ENCODE data around the gene NOTCH1.

NOTCH1 gene

DNA sequence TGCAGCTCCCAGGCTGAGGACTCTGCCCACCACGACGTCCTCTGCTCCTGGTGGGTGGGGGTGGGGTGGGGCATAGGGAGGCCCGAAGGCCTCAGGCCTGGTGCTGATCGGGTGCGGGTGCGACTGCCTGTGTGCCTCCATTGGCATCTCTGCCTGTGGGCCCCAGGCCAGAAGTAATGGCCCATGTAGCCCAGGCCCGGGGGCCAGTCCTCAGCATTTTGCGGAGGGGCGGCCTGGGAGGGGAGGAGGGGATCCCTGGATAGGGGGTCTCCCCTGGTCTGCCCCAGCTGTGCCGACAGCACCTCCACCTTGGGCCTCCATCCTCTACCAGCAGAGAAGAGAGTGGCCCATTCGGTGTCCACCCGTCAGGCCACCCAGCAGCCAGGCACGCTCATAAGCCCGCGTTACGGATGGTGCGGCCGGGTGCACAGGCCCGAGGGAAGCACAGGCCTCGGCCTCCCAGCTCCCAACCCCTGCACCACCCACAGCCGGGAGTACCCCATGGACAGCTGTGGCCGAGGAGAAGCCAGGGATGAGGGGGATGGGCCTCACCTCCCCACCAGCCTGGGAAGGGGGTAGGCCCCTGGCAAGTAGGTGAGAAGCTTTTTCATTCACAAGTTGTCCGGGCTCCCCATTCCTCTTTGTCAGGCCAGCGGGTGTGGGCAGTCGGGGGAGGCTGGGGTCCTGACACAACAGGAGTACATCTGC, 1.8 kb upstream of the NOTCH1 start:
- TF ChIP-seq CTCF (IDR thresholded peaks at IDR 0.05) = no peak

DNA sequence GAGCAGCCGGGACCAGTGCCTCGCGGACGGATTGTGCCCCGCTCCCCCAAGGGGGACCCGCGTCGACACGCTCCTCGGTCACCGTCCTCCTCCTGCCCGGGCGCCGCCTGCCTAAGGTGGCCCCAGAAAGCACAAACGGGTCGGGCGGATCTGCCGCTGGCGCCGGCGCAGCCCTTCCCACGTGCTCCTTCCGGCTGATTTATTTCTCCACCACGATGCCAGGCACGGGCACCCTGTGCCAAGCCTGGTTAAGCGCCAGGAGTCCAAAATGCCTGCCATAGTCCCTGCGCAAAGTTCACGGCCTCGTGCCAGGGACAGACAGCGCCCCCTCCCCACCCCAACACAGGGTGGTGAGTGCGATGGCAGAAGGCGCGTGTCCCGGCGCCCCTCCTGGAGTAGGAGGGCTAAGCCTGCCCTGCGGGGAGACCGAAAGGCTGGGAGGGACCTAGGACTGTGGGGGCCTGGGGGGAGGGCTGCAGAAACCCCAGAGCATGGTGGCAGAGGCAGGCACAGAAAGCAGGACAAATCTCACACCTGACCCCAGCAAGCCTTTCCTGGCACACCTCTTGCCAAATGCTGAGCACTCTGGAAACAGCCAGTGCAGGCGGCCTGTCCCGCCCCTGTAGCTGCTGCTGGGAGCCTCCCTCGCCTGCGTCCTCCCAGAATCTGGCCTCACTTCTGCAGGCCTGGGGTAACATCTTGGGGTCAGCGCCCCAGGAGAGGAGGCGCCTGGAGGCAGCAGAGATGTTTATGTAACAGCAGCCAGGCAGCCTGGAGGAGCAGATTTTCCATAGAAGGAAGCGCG, 1.1 kb upstream of the NOTCH1 start:
- TF ChIP-seq CTCF (IDR thresholded peaks at IDR 0.05) = no peak

DNA sequence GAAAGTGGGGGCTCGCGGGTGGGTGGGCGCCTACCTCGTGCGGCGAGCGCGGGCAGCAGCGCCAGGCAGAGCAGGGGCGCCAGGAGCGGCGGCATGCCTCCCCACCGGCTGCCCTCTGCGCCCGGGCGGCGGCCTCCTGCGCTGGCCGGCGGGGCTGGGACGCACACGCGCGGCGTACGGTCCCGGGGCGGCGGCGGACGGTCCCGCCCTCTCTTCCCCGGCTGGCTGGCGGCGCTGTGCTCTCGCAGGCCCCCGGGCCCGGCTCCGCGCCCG, 220 bp downstream of the NOTCH1 start:
- TF ChIP-seq CTCF (IDR thresholded peaks at IDR 0.05) = no peak

- no peak for TF ChIP-seq CTCF (IDR thresholded peaks at IDR 0.05)
Measured at GRCh38 chr9:136544964-136545691, 720 bp downstream of the NOTCH1 start.

- TF ChIP-seq CTCF (IDR thresholded peaks at IDR 0.05) = no peak
Measured at GRCh38 chr9:136544548-136544963, 1.3 kb downstream of the NOTCH1 start.

DNA sequence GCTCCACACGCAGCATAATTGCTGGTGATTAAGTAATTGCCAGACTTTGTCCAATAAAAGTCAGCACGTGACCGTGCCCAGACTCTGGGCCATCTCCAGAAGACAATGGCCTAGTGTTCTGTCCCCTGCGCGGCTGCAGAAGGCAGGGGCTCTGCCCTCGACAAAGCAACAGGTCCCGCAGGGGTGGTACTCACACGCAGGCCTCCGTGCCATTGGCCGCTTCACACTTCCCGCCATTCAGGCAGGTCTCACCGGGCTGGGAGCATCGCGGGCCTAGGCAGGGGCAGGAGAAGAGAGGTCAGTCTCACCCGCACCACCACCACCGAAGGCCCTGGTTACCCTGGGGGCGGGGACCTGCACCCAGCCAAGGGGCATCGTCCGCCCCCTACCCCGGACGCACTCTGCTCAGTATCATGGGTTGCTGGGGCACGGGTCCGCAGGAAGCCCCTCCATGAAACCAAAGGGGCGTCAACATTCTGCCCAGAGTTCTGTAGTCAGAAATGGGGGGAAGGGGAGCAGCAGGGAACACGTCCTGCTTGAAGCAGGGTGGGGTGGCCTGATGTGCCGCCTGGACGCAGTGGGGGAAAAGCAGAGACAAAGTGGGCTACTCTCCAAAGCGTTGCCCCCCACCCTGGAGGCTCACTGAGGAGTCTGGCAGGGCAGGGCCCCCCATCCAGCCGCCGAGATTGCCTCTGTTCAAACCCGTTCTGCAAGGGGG, 1.9 kb downstream of the NOTCH1 start:
- no peak for TF ChIP-seq CTCF (IDR thresholded peaks at IDR 0.05)

GRCh38 chr9:136543280-136543679, 2.6 kb downstream of the NOTCH1 start:
- TF ChIP-seq CTCF (IDR thresholded peaks at IDR 0.05) = no peak
